IMR-90 (cell line): Measurements from ENCODE around the gene SVOPL.

ENCODE experiments used
- BHLHE40 ChIP-seq: fragments of 150-350 bp; IDR thresholded peaks from 2 replicates; pipeline ENCODE4 v1.6.1; 2016; ENCODE audit warnings: mild to moderate bottlenecking, low read depth, low read length
- CEBPB ChIP-seq: IDR thresholded peaks from 2 replicates; pipeline ENCODE4 v1.6.1; 2012; ENCODE audit warnings: low read depth, low read length, improper control_type of control experiment
- CTCF ChIP-seq: conservative IDR thresholded peaks from 2 replicates; pipeline ENCODE4 v1.5.1; 2012; ENCODE audit warnings: mild to moderate bottlenecking, low read depth, low read length, improper control_type of control experiment
- MAZ ChIP-seq: IDR thresholded peaks from 2 replicates; pipeline ENCODE4 v1.6.1; 2012; ENCODE audit warnings: low read depth, mild to moderate bottlenecking, low read length, improper control_type of control experiment, moderate library complexity, borderline replicate concordance
- MXI1 ChIP-seq: IDR thresholded peaks from 2 replicates; pipeline ENCODE4 v1.6.1; 2012; ENCODE audit warnings: low read depth, mild to moderate bottlenecking, low read length, moderate library complexity, borderline replicate concordance
- POLR2A ChIP-seq: IDR thresholded peaks from 2 replicates; pipeline ENCODE4 v1.6.1; 2012; ENCODE audit warnings: mild to moderate bottlenecking, low read depth, low read length
- RAD21 ChIP-seq: IDR thresholded peaks from 2 replicates; pipeline ENCODE4 v1.6.1; 2012; ENCODE audit warnings: low read length, improper control_type of control experiment
- RCOR1 ChIP-seq: IDR thresholded peaks from 2 replicates; pipeline ENCODE4 v1.6.1; 2012; ENCODE audit warnings: mild to moderate bottlenecking, low read length, improper control_type of control experiment; ENCODE audit not compliant: insufficient replicate concordance
- RFX5 ChIP-seq: IDR thresholded peaks from 2 replicates; pipeline ENCODE4 v1.8.0; 2012; ENCODE audit warnings: low read depth, mild to moderate bottlenecking, low read length, moderate library complexity
- SMC3 ChIP-seq: fragments of 150-350 bp; IDR thresholded peaks from 2 replicates; pipeline ENCODE4 v1.6.1; 2016; ENCODE audit warnings: low read depth, mild to moderate bottlenecking, antibody characterized with exemption, low read length, moderate library complexity
- USF2 ChIP-seq: fragments of 150-350 bp; IDR thresholded peaks from 2 replicates; pipeline ENCODE4 v1.6.1; 2017; ENCODE audit warnings: mild to moderate bottlenecking, antibody characterized with exemption, low read length, low read depth

- TF ChIP-seq POLR2A = no peak
- no peak for TF ChIP-seq MAZ
- no peak for TF ChIP-seq CTCF
- no peak for TF ChIP-seq RAD21
- TF ChIP-seq SMC3 = no peak
- no peak for TF ChIP-seq BHLHE40
- TF ChIP-seq CEBPB = no peak
- TF ChIP-seq RFX5 = no peak
- no peak for TF ChIP-seq RCOR1
- no peak for TF ChIP-seq USF2
- TF ChIP-seq MXI1 = no peak
These were observed 146.5 kb downstream of the SVOPL start for GRCh38 chr7:138554674-138555073.
